HG03432 (cell line): ENCODE results near the gene TBX4.
"Not testable (repeated sequence)": the region's sequence is repeated elsewhere in the genome, so short reads cannot be mapped to it uniquely, and the experiment has no call there.

Experiments
- ATAC-seq: cut with Tn5 transposase; IDR thresholded peaks from one replicate; pipeline ENCODE4 v1.9.1; 2021; ENCODE audit warnings: mild to moderate bottlenecking, moderate library complexity; ENCODE audit not compliant: unreplicated experiment

TBX4 gene

DNA sequence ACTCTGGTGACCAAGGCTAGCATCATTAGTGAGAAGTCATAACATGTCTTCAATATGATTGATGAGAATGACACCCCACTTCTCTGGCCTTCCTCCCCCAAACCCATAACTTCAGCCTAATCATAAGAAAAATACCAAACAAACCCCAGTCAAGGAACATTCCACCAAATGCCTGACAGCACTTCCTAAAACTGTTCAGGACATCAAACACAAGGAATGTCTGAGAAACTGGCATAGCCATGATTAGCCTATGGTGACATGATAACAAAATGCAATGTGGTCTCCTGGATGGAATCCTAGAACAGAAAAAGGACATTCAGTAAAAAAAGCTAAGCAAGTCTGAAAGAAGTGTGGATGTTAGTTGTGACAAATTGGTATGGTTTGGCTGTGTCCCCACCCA lies 24.7 kb upstream of the TBX4 start:
- no peak for ATAC-seq

DNA sequence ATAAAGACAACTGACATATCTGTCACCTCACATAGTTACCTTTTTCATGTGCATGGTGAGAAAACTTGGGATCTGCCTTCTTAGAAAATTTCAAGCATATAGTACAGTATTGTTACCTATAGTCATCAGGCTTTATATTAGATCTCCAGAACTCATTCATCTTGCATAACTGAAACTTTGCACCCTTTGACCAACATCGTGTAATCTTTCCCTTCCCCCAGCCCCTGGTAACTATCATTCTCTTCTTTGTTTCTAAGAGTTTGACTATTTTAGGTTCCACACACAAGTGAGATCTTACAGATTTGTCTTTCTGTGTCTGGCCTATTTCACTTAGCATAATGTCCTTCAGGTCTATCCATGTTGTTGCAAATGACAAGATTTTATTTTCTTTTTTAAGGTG lies 22.9 kb upstream of the TBX4 start:
- no peak for ATAC-seq

DNA sequence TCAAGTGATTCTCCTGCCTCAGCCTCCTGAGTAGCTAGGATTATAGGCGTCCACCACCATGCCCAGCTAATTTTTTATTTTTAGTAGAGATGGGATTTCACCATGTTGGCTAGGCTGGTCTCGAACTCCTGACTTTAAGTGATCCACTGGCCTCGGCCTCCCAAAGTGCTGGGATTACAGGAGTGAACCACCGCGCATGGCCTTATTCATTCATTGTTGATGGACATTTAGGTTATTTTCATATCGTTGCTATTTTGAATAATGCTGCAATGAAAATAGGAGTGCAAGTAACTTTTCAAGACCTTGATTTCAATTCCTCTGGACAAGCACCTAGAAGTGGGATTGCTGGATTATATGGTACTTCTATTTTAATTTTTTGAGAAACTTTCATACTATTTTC lies 22.4 kb upstream of the TBX4 start:
- ATAC-seq: not testable (repeated sequence)

DNA sequence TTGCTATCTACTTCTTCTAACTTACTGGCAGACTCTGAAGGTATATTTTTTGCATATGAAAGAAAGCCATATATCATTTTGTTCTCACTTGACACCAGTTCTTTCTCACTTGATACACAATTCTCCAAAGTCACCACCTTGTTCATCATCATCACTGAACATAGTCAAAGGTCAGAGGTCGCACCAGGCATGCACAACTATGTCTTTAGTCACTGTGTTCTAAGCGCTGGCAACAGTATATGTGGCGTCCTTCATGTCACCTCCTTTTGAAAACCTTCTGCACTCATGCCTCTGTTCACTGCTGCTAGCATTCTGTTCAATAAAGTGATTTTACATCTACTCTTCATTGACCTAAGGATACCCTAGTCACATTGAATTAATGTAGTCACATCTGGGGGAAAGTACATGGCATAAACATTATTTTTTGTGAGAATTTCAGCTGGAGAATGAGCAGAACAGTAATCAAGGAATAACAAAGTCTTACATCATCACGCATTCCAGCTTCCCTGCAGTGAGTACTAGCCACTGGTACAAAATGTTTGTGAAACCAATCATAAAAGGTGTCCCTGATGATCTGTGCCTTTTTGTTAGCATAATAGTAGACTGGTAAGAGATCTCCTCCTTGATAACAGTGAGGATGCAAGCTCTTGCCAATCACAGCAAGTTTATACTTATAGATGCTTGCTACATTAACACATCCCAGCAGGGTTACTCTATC lies 20.5 kb upstream of the TBX4 start:
- ATAC-seq: no peak

DNA sequence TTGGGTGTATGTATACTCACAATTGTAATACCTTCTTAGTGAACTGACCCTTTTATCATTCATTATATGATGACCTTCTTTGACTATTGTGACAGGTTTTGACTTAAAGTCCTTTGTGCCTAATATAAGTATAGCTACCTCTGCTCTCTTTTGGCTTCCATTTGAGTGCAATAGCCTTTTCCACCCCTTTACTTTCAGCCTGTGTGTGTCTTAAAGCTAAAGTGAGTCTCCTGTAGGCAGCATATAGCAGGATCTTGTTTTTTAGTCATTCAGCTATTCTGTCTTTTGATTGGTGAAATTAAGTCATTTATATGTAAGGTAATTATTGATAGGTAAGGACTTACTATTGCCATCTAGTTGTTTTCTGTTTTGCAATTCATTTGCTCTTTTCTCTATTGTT lies 15.9 kb upstream of the TBX4 start:
- ATAC-seq: no peak

DNA sequence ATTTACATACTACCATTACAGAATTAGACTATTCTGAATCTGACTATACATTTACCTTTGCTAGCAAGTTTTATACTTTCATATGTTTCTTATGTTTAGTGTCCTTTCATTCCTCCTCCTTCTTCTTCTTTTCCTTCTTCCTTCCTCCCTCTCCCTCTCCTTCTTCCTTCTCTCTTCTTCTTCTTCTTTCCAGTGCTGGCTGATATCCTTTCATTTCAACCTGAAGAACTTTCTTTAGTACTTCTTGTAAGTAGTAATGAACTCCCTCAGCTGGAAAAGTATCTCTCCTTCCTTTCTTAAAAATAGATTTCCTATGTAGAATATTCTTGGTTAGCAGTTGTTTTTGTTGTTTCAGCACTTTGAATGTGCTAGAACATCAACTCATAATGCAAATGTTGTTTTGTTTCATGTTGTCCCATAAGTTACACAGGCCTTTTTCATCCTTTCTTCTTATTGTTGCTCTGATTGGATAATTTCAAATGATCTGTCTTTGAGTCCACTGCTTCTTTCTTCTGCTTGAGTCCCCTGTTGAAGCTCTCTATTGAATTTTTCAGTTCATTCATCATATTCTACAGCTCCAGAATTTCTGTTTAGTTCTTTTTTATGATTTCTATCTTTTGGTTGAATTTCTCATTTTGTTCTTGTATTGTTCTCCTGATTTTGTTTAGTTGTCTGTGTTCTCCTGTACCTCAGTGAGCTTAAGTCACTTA lies 15.1 kb upstream of the TBX4 start:
- ATAC-seq: no peak

DNA sequence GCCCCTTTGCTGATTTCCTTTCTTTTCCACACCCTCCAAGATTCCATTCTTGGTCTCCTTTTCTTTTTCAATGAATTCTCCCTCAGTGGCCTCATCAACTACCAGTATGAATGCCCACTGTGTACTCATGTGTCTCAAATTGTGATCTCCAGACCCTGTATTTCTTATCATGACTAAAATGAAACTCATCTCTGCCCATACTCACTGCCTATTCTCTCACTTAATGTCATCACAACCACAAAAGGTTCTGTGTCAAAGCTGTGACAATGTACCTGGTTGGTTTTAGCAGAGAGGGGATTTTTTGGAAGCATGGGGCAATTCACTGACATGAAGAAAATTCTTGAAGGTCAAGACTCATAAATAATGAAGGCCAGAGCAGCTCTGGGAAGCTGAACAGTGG lies 11.5 kb upstream of the TBX4 start:
- no peak for ATAC-seq

DNA sequence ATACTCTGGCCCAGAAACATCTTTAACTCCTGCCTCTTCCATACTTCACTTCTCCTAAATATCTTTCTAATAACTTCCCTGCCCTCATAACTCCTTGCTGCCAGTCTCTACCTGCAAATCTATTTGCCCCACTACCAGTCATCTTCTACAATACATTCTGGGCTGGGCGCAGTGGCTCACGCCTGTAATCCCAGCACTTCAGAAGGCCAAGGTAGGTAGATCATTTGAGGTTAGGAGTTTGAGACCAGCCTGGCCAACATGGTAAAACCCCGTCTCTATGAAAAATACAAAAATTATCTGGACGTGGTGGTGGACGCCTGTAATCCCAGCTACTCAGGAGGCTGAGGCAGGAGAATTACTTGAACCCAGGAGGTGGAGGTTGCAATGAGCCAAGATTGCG lies 10.7 kb upstream of the TBX4 start:
- not testable (repeated sequence) for ATAC-seq

DNA sequence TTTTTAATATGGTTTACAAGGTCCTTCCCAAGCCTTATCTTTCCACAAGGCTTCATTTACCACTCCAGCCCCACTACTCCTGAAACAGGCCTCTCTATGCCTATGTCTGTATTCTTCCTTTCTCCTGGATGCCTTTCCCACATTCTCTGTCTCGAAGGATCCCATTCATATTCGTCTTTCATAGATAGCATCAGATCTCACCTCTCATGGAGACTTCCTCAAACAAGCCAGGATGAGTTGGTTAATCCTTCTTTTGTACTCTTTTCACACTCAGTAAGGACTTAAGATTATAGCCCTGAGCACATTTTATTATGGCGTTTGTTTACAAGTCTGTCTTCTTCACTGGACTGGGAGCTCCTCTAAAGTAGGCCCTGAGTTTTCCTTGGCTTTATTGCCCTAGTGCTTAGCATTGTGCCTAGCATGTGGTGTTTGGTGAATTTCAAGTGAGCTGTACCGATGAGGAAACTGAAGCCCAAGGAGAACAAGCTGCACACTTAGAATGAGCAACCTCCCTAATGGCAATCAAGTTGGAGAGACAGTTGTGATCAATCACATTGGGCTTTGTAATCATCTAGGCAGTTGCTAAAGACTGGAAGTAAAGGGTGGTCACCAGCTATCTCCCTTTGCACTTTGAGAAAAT lies 10.0 kb upstream of the TBX4 start:
- ATAC-seq: no peak

DNA sequence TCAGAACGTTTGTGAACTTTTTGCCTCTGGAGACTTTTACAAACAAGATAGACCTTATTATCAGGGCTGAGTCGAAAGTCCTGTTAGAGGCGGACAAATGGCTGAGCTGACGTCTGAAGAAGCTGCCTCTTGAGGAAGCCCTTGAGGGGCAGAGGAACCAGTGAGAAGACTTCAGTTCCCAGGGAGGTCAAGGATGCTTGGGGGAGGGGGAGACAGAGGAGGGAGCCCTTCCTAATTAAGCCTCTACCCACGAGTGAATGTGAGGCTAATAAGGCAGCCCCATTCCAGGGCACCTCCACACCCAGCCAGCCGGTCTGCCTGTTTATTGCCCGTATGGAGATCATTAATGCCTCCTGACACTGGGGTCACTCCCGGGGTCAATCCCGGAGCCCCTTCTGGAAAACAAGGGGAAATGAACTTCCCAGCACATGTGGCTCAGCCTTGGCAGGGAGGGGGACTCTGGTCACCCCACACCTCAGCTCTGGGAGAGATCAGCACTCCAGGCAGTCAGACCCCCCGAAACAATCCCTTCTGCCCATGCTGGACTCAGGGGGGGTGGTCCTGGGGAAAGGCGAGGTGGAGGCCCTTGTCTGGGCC lies 9.2 kb upstream of the TBX4 start:
- ATAC-seq: no peak

DNA sequence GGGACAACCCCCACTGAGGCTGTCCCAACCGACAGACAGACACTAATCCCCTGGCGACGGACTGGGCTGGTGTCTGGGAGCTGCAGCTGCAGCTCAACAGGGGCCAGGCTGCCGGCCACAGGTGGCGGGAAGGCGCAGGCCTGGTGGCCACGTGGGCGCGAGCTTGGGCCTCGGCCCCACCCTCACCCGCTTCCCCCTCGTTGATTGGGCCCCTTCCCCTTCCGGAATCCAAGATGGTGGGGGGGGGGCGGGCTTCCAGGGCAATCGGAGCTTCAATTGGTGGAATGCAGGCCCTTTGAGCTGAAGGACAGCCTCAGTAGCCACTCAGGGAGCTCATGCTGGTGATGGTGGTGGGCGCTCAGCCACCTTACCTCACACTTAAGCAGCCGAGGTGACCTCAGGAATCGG lies 8.7 kb upstream of the TBX4 start:
- ATAC-seq: no peak

DNA sequence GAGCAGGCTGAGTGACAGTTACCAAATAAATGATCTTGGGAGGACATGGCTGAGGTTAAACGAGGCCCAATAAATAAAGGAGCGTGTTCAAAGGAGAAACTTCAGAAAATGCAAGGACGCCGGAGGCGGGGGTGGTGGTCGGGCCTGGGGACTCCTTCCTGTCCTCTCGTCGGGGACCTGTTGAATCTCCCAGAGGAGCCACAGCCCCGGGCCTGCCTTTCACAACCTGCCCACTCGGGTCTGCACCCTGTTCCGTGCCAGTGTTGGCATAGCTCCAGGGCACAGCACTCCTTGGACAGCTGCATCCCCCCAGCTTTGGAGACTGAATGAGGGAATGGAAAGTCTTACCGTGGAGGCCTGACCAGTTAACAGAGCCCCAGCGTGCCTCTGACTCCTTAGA lies 8.1 kb upstream of the TBX4 start:
- ATAC-seq: no peak

DNA sequence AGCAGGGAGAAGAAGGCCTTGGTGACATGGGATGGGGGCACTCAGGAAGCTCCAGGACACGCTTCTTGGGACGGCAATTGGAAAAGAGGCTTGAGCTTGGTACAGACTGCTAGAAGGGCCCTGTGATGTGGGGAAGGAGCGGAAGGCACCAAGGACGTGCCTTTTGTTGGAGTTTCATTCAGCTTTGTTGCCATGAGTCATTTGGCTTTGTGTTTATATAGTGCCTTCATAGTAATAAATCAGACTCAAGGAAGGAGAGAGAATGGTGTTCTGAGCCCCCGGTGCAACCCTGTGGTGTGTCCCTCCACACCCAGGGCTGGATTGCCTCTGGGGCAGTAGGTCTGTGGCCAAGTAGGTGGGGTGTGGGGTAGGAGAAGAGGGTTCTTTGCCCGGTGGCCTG lies 7.4 kb upstream of the TBX4 start:
- no peak for ATAC-seq

DNA sequence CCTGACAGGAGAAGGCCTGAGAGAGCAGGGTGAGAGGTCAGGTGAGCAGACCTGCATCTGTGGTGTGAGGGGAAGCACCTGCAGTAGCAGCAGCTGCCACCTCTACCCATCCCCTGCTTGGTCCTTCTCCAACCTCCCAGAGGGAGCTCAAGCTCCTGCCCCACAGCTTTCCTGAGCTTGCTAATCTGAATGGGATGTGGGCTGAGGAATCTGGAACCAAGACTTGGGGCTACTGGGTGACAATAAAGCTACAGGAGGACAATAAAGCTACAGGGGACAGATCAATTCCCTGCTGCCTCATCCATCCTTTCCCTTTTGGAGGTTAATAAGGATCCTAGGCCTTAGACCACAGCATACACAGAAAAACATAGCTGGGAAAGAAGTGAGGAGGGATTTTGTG lies 4.9 kb upstream of the TBX4 start:
- no peak for ATAC-seq

DNA sequence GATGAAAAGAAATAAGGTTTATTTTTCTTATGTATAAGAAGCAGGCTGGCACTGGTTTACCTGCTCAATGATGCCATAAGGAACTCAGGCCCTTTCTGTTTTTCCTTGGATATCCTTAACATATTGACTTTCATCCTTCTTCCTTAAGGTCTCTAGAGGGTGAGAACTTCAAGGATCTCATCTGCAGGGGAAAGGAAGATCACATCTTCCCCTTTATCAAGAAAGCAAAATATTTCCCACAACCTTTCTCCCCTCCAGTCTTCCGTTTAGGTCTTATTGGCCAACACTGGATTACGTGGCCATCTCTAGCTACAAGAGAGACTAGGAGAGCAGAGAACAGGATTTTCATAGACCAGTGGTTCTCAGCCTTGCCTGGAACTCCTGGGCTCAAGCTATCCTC lies 4.2 kb upstream of the TBX4 start:
- no peak for ATAC-seq

DNA sequence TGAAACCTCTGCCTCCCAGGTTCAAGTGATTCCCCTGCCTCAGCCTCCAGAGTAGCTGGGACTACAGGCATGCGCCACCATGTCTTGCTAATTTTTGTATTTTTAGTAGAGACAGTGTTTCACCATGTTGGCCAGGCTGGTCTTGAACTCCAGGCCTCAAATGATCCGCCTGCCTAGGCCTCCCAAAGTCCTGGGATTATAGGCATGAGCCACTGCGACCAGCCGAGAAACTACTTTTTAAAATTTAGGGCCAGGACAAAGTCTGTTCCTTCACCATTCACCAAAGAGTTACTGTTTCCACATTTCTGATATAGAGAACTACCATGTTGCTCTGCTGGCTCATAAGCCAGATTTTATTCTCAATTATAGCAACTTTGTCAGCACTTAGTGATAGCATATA lies 3.1 kb upstream of the TBX4 start:
- ATAC-seq: not testable (repeated sequence)

DNA sequence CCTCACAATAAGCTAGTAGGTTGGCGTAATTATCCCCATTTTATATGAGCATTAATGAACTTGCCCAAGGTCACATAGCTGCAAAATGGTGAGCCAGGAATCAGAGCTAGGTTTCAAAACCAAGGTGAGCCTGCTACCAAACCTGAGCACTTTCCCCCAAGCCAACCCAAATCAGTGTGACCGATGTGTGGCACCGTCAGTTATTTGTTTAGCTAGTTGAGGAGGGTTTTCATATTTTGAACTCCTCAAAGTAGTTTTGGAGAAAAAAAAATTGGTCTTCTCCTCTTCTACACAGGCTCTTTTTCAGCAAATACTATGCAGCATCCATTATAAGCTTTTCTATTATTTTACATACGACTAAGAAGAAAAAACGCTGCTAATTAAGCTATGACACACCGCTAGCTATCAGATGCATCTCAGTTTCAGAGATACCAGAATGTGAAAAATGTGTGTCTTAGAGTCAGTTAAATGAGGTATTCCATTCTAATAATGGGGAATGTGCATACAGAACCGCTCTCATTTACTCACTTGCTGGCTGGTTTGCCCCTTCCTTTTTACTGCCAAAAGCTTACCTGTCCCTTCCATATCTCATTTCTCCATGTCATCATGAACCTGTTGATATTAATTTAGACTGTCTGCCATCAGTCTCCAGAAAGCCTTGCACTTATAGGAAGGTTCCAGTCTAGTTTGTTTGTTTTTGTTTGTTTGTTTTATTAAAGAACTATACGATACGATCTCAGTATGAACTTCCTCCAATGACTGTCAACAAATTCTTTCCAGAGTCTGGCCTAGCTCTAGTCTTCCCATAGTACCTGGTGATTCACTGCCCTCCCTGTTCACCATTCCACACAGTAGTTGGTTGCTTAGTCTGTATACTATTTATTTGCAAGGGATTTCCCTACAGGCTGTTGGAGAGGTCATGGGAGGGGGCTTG lies 2.2 kb upstream of the TBX4 start:
- ATAC-seq: no peak

DNA sequence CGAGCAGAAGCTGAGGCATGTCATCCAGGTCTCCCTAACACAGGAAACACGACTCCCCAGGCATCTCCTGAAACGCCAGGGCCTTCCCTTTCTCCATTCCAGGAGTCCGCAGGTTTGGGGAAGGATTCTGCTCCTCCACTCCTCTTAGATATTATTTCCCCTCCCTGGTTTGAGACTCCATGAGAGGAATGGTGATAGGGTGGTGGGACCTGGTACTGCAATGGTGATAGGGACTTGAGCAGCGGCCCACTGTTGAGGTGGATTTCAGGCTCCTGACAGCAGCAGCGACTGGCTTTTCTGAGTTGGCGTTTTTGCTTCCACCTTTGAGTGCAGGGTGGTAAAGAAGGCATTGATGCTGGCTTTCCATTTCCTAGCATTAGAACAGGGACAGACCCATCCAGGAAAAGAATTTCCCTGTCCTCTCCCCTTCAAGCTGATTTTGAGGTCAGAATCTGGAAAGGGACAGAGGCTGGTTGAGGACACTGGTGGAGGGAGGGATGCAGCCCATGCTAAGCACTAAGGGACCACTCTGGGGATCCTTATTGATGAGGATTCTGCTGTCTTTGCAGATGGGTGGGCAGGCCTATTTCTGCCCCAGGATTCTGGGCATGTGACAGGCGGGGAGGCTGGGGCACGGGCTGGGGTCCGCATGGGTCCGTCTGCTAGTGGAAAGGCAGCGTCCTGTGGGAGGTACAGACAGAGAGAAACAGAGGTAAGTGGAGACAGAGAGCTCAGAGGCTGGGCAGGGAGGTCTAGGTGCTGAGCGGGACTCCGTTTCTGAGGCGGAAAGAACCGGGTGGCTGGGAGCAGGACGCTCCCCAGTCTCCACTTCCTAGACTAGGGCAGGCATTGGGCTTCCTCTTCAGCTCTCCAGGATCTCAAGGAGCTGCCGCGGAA lies 1.3 kb upstream of the TBX4 start:
- ATAC-seq: no peak

DNA sequence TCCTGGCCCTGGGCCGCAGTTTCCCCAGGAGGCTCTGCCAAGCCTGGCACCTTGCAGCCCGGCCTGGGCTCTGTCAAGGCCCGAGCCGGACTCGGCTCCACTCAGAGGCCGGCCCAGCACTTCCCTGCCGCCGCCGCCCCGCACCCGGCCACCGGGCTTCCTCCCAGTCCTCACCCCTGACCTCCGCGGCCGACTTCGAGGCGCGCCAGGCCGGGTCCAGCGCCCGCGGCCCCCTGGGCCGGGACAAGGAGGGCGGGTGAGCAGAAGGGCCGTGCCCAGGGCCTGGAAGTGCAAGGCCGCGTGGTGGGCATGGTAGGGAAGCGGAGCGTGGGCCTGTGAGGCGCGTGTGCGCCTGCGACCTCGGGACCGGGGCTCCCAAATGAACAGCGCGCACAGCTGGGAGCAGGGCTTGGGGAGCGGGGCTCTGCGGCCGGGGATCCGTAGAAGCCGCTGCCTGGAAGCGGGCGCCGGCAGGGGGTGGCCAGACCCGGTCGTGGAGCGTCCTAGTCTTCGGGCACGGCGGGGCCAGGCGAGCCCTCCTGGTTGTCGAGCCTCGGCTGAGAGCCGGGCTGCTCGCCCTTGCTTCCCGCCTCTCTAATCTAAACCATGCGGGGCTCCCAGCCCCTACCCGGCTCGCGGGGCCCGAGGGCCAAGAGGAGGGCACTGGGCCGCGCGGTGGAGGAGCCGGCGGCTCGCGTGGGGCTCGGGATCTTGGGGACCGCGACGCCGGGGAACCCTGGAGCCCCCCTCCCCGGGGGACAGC lies 503 bp upstream of the TBX4 start:
- ATAC-seq: no peak
